Prostate gland (tissue), 2 donors: Measurements from ENCODE around the gene KLHL7. TPM values are rescaled to one million over a fixed set of nuclear protein-coding genes. Genes with fewer than 3 reads are reported as not detected.

Source experiments
- DNase-seq: peaks from one replicate; pipeline ENCODE4 v3.0.0-alpha.2; 2019; ENCODE audit warnings: low spot score
- H3K27ac ChIP-seq, 2 donors: fragments of 200-600 bp; sonication (generic); 2 replicates each; pipeline ENCODE4 v1.5.1; 2017 to 2019
- H3K27me3 ChIP-seq: fragments of 200-600 bp; sonication (generic); replicated peaks from 2 replicates; pipeline ENCODE4 v1.5.1; 2019; ENCODE audit not compliant: insufficient read depth
- H3K36me3 ChIP-seq, 2 donors: fragments of 200-600 bp; sonication (generic); 1 replicate in 1 of 2; 2 replicates in 1 of 2; pipeline versions ENCODE4 v1.5.1 to v1.8.1; 2017 to 2019
- H3K4me1 ChIP-seq: fragments of 200-600 bp; sonication (generic); replicated peaks from 2 replicates; pipeline ENCODE4 v1.5.1; 2019
- H3K4me3 ChIP-seq, 2 donors: fragments of 200-600 bp; sonication (generic); 2 replicates each; pipeline ENCODE4 v1.5.1; 2017 to 2019
- H3K9me3 ChIP-seq: fragments of 200-600 bp; sonication (generic); 2 replicates; pipeline ENCODE4 v1.5.1; 2017
- CTCF ChIP-seq, 4 experiments: fragments of 200-600 bp in 2 of 4; fragments of 450-650 bp in 2 of 4; sonication (generic) in 2 of 4; IDR thresholded peaks; 1 replicate in 3 of 4; 2 replicates in 1 of 4; pipeline ENCODE4 v1.5.1; 2016 to 2019; ENCODE audit warnings: antibody characterized with exemption in 4 of 4, mild to moderate bottlenecking in 2 of 4, moderate library complexity in 2 of 4
- POLR2A ChIP-seq: fragments of 450-650 bp; IDR thresholded peaks from one replicate; pipeline ENCODE4 v1.6.1; 2016; ENCODE audit warnings: antibody characterized with exemption, mild to moderate bottlenecking
- POLR2AphosphoS5 ChIP-seq: sonication (generic); formaldehyde crosslinking; IDR thresholded peaks from one replicate; pipeline ENCODE4 v1.6.1; 2017; ENCODE audit warnings: antibody characterized with exemption
- WGBS: methylation state at CpG from one replicate; pipeline ENCODE4 v1.1.5; 2018; 5-methylcytosine and 5-hydroxymethylcytosine counted together
- intact Hi-C: fragments of 100-400 bp; cut with DNase I; formaldehyde crosslinking; loops from one replicate; pipeline ENCODE4 v1.14.2; 2022
- total RNA-seq, 2 donors: library from RNA; depleted of rRNA; stranded (reverse); fragments of >200 nt; gene quantifications; one replicate each; pipeline ENCODE4 v1.1.0, GENCODE V29; 2016

The KLHL7 gene
- total RNA-seq, 2 donors from 2014 or later: 18.1 to 67.7 TPM

- no peaks in the 10 kb centered on the region for H3K4me1 ChIP-seq
- TF ChIP-seq POLR2A (no peak), CTCF (IDR thresholded peaks at IDR 0.05) (no peak), POLR2AphosphoS5 (no peak)
- 63% methylated on average over 2 of the region's 2 CpGs for WGBS
- no peaks in the 10 kb centered on the region for H3K27me3 ChIP-seq
- no peaks in the 10 kb centered on the region for H3K9me3 ChIP-seq
- intact Hi-C loops: no loop called here
- DNase-seq: no peak
- no peak overlapping the region for H3K27ac ChIP-seq
- no peak overlapping the region for H3K4me3 ChIP-seq
- H3K36me3 ChIP-seq: no peaks in the 10 kb centered on the region
These were observed 10.4 kb downstream of the KLHL7 start for GRCh38 chr7:23115991-23116390.

GRCh38 chr7:23117841-23118240, 12.3 kb downstream of the KLHL7 start:
- H3K36me3 ChIP-seq: no peaks in the 10 kb centered on the region
- TF ChIP-seq POLR2AphosphoS5 (no peak), CTCF (IDR thresholded peaks at IDR 0.05) (no peak), POLR2A (no peak)
- H3K4me1 ChIP-seq: no peaks in the 10 kb centered on the region

GRCh38 chr7:23120106-23120505, 14.5 kb downstream of the KLHL7 start:
- 97% methylated on average over 4 of the region's 4 CpGs for WGBS
- TF ChIP-seq POLR2A (no peak), CTCF (IDR thresholded peaks at IDR 0.05) (no peak), POLR2AphosphoS5 (no peak)

More at GRCh38 chr7:23117841-23118240, 12.3 kb downstream of the KLHL7 start:
- no peak overlapping the region for H3K27ac ChIP-seq
- no peak overlapping the region for H3K4me3 ChIP-seq
- H3K27me3 ChIP-seq: no peaks in the 10 kb centered on the region
- intact Hi-C loops: no loop called here
- WGBS: 70% methylated on average over 2 of the region's 2 CpGs
- DNase-seq: no peak
- no peaks in the 10 kb centered on the region for H3K9me3 ChIP-seq

GRCh38 chr7:23121165-23121564, 15.6 kb downstream of the KLHL7 start:
- H3K27me3 ChIP-seq: no peaks in the 10 kb centered on the region
- DNase-seq: no peak
- H3K4me1 ChIP-seq: no peaks in the 10 kb centered on the region
- WGBS: 92% methylated on average over 4 of the region's 4 CpGs
- H3K36me3 ChIP-seq: no peaks in the 10 kb centered on the region
- no peak overlapping the region for H3K27ac ChIP-seq
- TF ChIP-seq CTCF (IDR thresholded peaks at IDR 0.05) (no peak), POLR2A (no peak), POLR2AphosphoS5 (no peak)
- H3K4me3 ChIP-seq: no peak overlapping the region
- intact Hi-C loops: no loop called here
- no peaks in the 10 kb centered on the region for H3K9me3 ChIP-seq

More at GRCh38 chr7:23120106-23120505, 14.5 kb downstream of the KLHL7 start:
- Histone ChIP-seq H3K36me3 (no peaks in the 10 kb centered on the region), H3K27me3 (no peaks in the 10 kb centered on the region), H3K4me1 (no peaks in the 10 kb centered on the region), H3K27ac (no peak overlapping the region), H3K9me3 (no peaks in the 10 kb centered on the region), H3K4me3 (no peak overlapping the region)
- DNase-seq: no peak
- intact Hi-C loops: no loop called here

- intact Hi-C loops: no loop called here
- Histone ChIP-seq H3K36me3 (no peaks in the 10 kb centered on the region), H3K9me3 (no peaks in the 10 kb centered on the region)
These were observed 17.4 kb downstream of the KLHL7 start for GRCh38 chr7:23123007-23123406.

More at GRCh38 chr7:23123007-23123406, 17.4 kb downstream of the KLHL7 start:
- Histone ChIP-seq H3K4me1 (no peaks in the 10 kb centered on the region), H3K27ac (no peak overlapping the region), H3K4me3 (no peak overlapping the region), H3K27me3 (no peaks in the 10 kb centered on the region)
- DNase-seq: no peak
- WGBS: 69% methylated on average over 2 of the region's 2 CpGs
- TF ChIP-seq POLR2AphosphoS5 (no peak), CTCF (IDR thresholded peaks at IDR 0.05) (no peak), POLR2A (no peak)
